HCT116 (cell line): ENCODE results near the gene FNDC3B. TPM values are rescaled to one million over a fixed set of nuclear protein-coding genes. Genes with fewer than 3 reads are reported as not detected.

Experiments used
- ATAC-seq: fragments of 200-7000 bp; cut with Tn5 transposase; 2 replicates; pipeline ENCODE4 v1.9.1; 2020; ENCODE audit warnings: mild to moderate bottlenecking, moderate library complexity
- BruUV-seq: library from RNA; stranded (reverse); fragments of 400-500 nt; replicated peaks from 2 replicates; lab custom pipeline; 2021; lab: Mats Ljungman, UMichigan
- CTCF ChIA-PET: fragments of 300-600 bp; sonication (Branson Sonifier 250); formaldehyde crosslinking; loops from one replicate; lab custom pipeline; 2021; ENCODE audit warnings: antibody characterized with exemption; lab: Charles Lee
- POLR2A ChIA-PET: fragments of 300-600, 350-600 bp; sonication (Branson Sonifier 250); formaldehyde crosslinking; loops from one replicate; lab custom pipeline; 2021; ENCODE audit warnings: antibody characterized with exemption; lab: Charles Lee
- RAD21 ChIA-PET, 2 experiments: fragments of 300-600 bp; sonication (Branson Sonifier 250); formaldehyde crosslinking; loops; one replicate each; lab custom pipeline; 2023; ENCODE audit warnings: low total read pairs in 2 of 2; ENCODE audit not compliant: uncharacterized antibody in 2 of 2, unreplicated experiment in 2 of 2, low non-redundant PET in 1 of 2; lab: Charles Lee
- DNase-seq: peaks from one replicate; pipeline ENCODE4 v3.0.0-alpha.2; 2010; ENCODE audit warnings: low read depth, low spot score
- H2AFZ ChIP-seq: fragments of 200-600 bp; shearing (Covaris generic), sonication (generic); 2 replicates; pipeline ENCODE4 v1.6.1; 2017; ENCODE audit warnings: low read depth, mixed run types, mixed read lengths, antibody characterized with exemption, low read length; ENCODE audit not compliant: poor library complexity, severe bottlenecking
- H3K27ac ChIP-seq: 2 replicates; pipeline ENCODE4 v1.5.1; 2012; ENCODE audit warnings: low read depth, low read length
- H3K27me3 ChIP-seq: fragments of 200-600 bp; sonication (generic); 2 replicates; pipeline ENCODE4 v1.6.1; 2016; ENCODE audit warnings: mixed run types, low read length, mixed read lengths; ENCODE audit not compliant: insufficient read depth
- H3K36me3 ChIP-seq, 2 experiments: fragments of 200-500 bp in 1 of 2; fragments of 200-600 bp in 1 of 2; sonication (Bioruptor generic) in 1 of 2; sonication (generic) in 1 of 2; 2 replicates each; pipeline versions ENCODE4 v1.5.1 to v1.6.1; 2014 to 2016; ENCODE audit warnings: low read length in 2 of 2, inconsistent platforms in 1 of 2, mixed read lengths in 1 of 2, mixed run types in 1 of 2; ENCODE audit not compliant: insufficient read depth in 2 of 2, control insufficient read depth in 1 of 2
- H3K4me1 ChIP-seq, 2 experiments: fragments of 200-600 bp in 1 of 2; sonication (generic) in 1 of 2; 2 replicates each; pipeline versions ENCODE4 v1.5.1 to v1.6.1; 2012 to 2017; ENCODE audit warnings: low read length in 2 of 2, inconsistent platforms in 1 of 2, mild to moderate bottlenecking in 1 of 2, mixed read lengths in 1 of 2, mixed run types in 1 of 2, moderate library complexity in 1 of 2; ENCODE audit not compliant: insufficient read depth in 2 of 2, control insufficient read depth in 1 of 2
- H3K4me2 ChIP-seq: fragments of 200-600 bp; sonication (generic); 2 replicates; pipeline ENCODE4 v1.6.1; 2017; ENCODE audit warnings: mixed run types, low read length, mixed read lengths
- H3K4me3 ChIP-seq, 2 experiments: fragments of 200-600 bp in 1 of 2; sonication (generic) in 1 of 2; replicated peaks in 1 of 2; 2 replicates each; pipeline ENCODE4 v1.5.1; 2011 to 2016; ENCODE audit warnings: low read length in 2 of 2, control low read depth in 1 of 2, low read depth in 1 of 2, mild to moderate bottlenecking in 1 of 2, mixed read lengths in 1 of 2, mixed run types in 1 of 2
- H3K79me2 ChIP-seq: fragments of 200-600 bp; sonication (generic); 2 replicates; pipeline ENCODE4 v1.6.1; 2017; ENCODE audit warnings: mild to moderate bottlenecking, mixed run types, low read length, moderate library complexity, mixed read lengths; ENCODE audit not compliant: insufficient read depth
- H3K9ac ChIP-seq: fragments of 200-600 bp; sonication (generic); 2 replicates; pipeline ENCODE4 v1.6.1; 2016; ENCODE audit warnings: low read length, mixed read lengths
- H3K9me2 ChIP-seq: fragments of 200-600 bp; sonication (generic), shearing (Covaris generic); 2 replicates; pipeline ENCODE4 v1.6.1; 2017; ENCODE audit warnings: mixed run types, mild to moderate bottlenecking, moderate library complexity; ENCODE audit not compliant: insufficient read depth
- H3K9me3 ChIP-seq, 2 experiments: fragments of 200-500 bp in 1 of 2; fragments of 200-600 bp in 1 of 2; sonication (Bioruptor generic) in 1 of 2; sonication (generic) in 1 of 2; 2 replicates each; pipeline ENCODE4 v1.6.1; 2014 to 2017; ENCODE audit warnings: low read length in 2 of 2, mixed read lengths in 2 of 2, inconsistent platforms in 1 of 2, low read depth in 1 of 2, mild to moderate bottlenecking in 1 of 2, mixed run types in 1 of 2, moderate library complexity in 1 of 2; ENCODE audit not compliant: control insufficient read depth in 1 of 2, insufficient read depth in 1 of 2
- H4K20me1 ChIP-seq: fragments of 200-600 bp; sonication (generic), shearing (Covaris generic); 2 replicates; pipeline ENCODE4 v1.6.1; 2017; ENCODE audit warnings: mixed run types, mild to moderate bottlenecking, moderate library complexity; ENCODE audit not compliant: insufficient read depth
- ATF3 ChIP-seq: IDR thresholded peaks from 2 replicates; pipeline ENCODE4 v1.6.1; 2012
- CBX3 ChIP-seq: IDR thresholded peaks from 2 replicates; pipeline ENCODE4 v1.6.1; 2012; ENCODE audit warnings: low read depth
- CEBPB ChIP-seq: IDR thresholded peaks from 2 replicates; pipeline ENCODE4 v1.6.1; 2012; ENCODE audit warnings: low read depth
- EGR1 ChIP-seq: IDR thresholded peaks from 2 replicates; pipeline ENCODE4 v1.6.1; 2012; ENCODE audit warnings: low read depth
- ELF1 ChIP-seq: IDR thresholded peaks from 2 replicates; pipeline ENCODE4 v1.6.1; 2012; ENCODE audit warnings: low read depth, borderline replicate concordance
- EZH2 ChIP-seq: fragments of 200-600 bp; sonication (generic); IDR thresholded peaks from 2 replicates; pipeline ENCODE4 v1.6.1; 2017; ENCODE audit warnings: antibody characterized with exemption, mixed run types
- JUND ChIP-seq: IDR thresholded peaks from 2 replicates; pipeline ENCODE4 v1.6.1; 2012
- POLR2A ChIP-seq: IDR thresholded peaks from 2 replicates; pipeline ENCODE4 v1.7.0; 2011; ENCODE audit warnings: borderline replicate concordance; ENCODE audit not compliant: insufficient read depth, insufficient read length; ENCODE audit errors: extremely low read depth
- POLR2AphosphoS5 ChIP-seq: IDR thresholded peaks from 2 replicates; pipeline ENCODE4 v1.6.1; 2011; ENCODE audit warnings: mild to moderate bottlenecking, low read depth, low read length, moderate library complexity
- RAD21 ChIP-seq: IDR thresholded peaks from 2 replicates; pipeline ENCODE4 v1.6.1; 2012; ENCODE audit warnings: low read depth, mild to moderate bottlenecking
- REST ChIP-seq: IDR thresholded peaks from 2 replicates; pipeline ENCODE4 v1.6.1; 2012; ENCODE audit warnings: low read depth
- SIN3A ChIP-seq: IDR thresholded peaks from 2 replicates; pipeline ENCODE4 v1.6.1; 2012; ENCODE audit warnings: low read depth
- SP1 ChIP-seq: IDR thresholded peaks from 2 replicates; pipeline ENCODE4 v1.6.1; 2012; ENCODE audit warnings: low read depth
- SRF ChIP-seq: IDR thresholded peaks from 2 replicates; pipeline ENCODE4 v1.6.1; 2012; ENCODE audit warnings: low read depth
- TCF7L2 ChIP-seq: IDR thresholded peaks from 2 replicates; pipeline ENCODE4 v1.7.0; 2011; ENCODE audit warnings: borderline replicate concordance, inconsistent platforms; ENCODE audit not compliant: insufficient read depth, insufficient read length; ENCODE audit errors: extremely low read depth
- ZBTB33 ChIP-seq: IDR thresholded peaks from 2 replicates; pipeline ENCODE4 v1.6.1; 2011; ENCODE audit warnings: mild to moderate bottlenecking, low read length, moderate library complexity; ENCODE audit not compliant: insufficient replicate concordance; ENCODE audit errors: extremely low read depth
- ZFX ChIP-seq: fragments of 450-650 bp; IDR thresholded peaks from 2 replicates; pipeline ENCODE4 v1.6.1; 2017
- ZNF274 ChIP-seq: fragments of 200-500 bp; sonication (Bioruptor generic); IDR thresholded peaks from 2 replicates; pipeline ENCODE4 v1.6.1; 2014; ENCODE audit warnings: mild to moderate bottlenecking, low read depth, low read length, inconsistent platforms
- intact Hi-C: fragments of 100-400 bp; cut with micrococcal nuclease; formaldehyde crosslinking; loops from 2 replicates; pipeline ENCODE4 v1.10.0; 2022
- total RNA-seq: library from RNA; stranded (reverse); gene quantifications from one replicate; pipeline ENCODE4 v1.2.1, GENCODE V29; 2021; ENCODE audit not compliant: unreplicated experiment

Gene FNDC3B
- total RNA-seq, 1 experiment from 2014 or later = 45.7 TPM

- no peak overlapping the region for H2AFZ ChIP-seq
- no peaks in the 10 kb centered on the region for H3K9me3 ChIP-seq
- H3K4me1 ChIP-seq = no peaks in the 10 kb centered on the region
- no peaks in the 10 kb centered on the region for H3K36me3 ChIP-seq
- H3K9ac ChIP-seq = no peak overlapping the region
- no peaks in the 10 kb centered on the region for H3K79me2 ChIP-seq
- no peak overlapping the region for H3K4me3 ChIP-seq
- no TSS peak for BruUV-seq
- no peak overlapping the region for H3K27ac ChIP-seq
- no peak overlapping the region for H3K4me2 ChIP-seq
- POLR2A ChIA-PET = no interaction called here
- no peaks in the 10 kb centered on the region for H3K9me2 ChIP-seq
- no peak for ATAC-seq
- no peak for TF ChIP-seq CBX3
- TF ChIP-seq JUND = no peak
- no peak for TF ChIP-seq POLR2A
- TF ChIP-seq EZH2 = no peak
- TF ChIP-seq SRF = no peak
- no peak for TF ChIP-seq POLR2AphosphoS5
- TF ChIP-seq ZNF274 = no peak
- TF ChIP-seq ZBTB33 = no peak
- TF ChIP-seq ZFX = no peak
- TF ChIP-seq REST = no peak
- no peak for TF ChIP-seq ATF3
- TF ChIP-seq SIN3A = no peak
- no peak for TF ChIP-seq CEBPB
- TF ChIP-seq SP1 = no peak
- TF ChIP-seq RAD21 = no peak
- TF ChIP-seq ELF1 = no peak
- no peak for TF ChIP-seq TCF7L2
- TF ChIP-seq EGR1 = no peak
- RAD21 ChIA-PET = no interaction called here
- intact Hi-C loops = no loop called here
- H3K27me3 ChIP-seq = no peaks in the 10 kb centered on the region
- H4K20me1 ChIP-seq = no peaks in the 10 kb centered on the region
- DNase-seq = no peak
- CTCF ChIA-PET = no interaction called here
Observed at GRCh38 chr3:171994646-171995428, 44.5 kb upstream of the FNDC3B start.
